NCI-H345 (cell line): ENCODE measurements around the gene PPFIA1.
A peak's percentile ranks its signal among the peaks of the same experiment; 100 is the strongest.
"Not testable (repeated sequence)": the region's sequence is repeated elsewhere in the genome, so short reads cannot be mapped to it uniquely, and the experiment has no call there.

ENCODE experiments used
- DNase-seq: peaks from one replicate; lab custom pipeline; 2025; lab: John Stamatoyannopoulos, UW

Gene PPFIA1

GRCh38 chr11:70397336-70397982, 127.0 kb downstream of the PPFIA1 start:
- peak; percentile 25 for DNase-seq

- DNase-seq: peak; percentile 92
These were observed 127.7 kb downstream of the PPFIA1 start, which contains the start of gene CTTN for GRCh38 chr11:70397983-70398833. Gene CTTN, plus strand, starts transcription at chr11:70398529. Its CDS starts 8,769 bp downstream, at chr11:70407298.

- no peak for DNase-seq
These were observed 128.6 kb downstream of the PPFIA1 start for GRCh38 chr11:70398834-70399680.

- DNase-seq: no peak
These were observed 129.2 kb downstream of the PPFIA1 start for GRCh38 chr11:70399681-70400112.

GRCh38 chr11:70400643-70401042, 130.2 kb downstream of the PPFIA1 start:
- no peak for DNase-seq

GRCh38 chr11:70402016-70402415, 131.5 kb downstream of the PPFIA1 start:
- DNase-seq: no peak

- DNase-seq: no peak
These were observed 132.2 kb downstream of the PPFIA1 start for GRCh38 chr11:70402685-70403084.

- no peak for DNase-seq
These were observed 133.8 kb downstream of the PPFIA1 start for GRCh38 chr11:70404244-70404643.

GRCh38 chr11:70405679-70406395, 135.3 kb downstream of the PPFIA1 start:
- DNase-seq: no peak

- DNase-seq: no peak
These were observed 136.6 kb downstream of the PPFIA1 start for GRCh38 chr11:70407121-70407520.

- no peak for DNase-seq
These were observed 137.3 kb downstream of the PPFIA1 start for GRCh38 chr11:70407814-70408213.

GRCh38 chr11:70408326-70408725, 137.8 kb downstream of the PPFIA1 start:
- not testable (repeated sequence) for DNase-seq

- DNase-seq: no peak
These were observed 138.9 kb downstream of the PPFIA1 start for GRCh38 chr11:70409437-70409836.

GRCh38 chr11:70409871-70410270, 139.4 kb downstream of the PPFIA1 start:
- no peak for DNase-seq

GRCh38 chr11:70410276-70411205, 140.1 kb downstream of the PPFIA1 start:
- DNase-seq: no peak

GRCh38 chr11:70411713-70412452, 141.4 kb downstream of the PPFIA1 start:
- no peak for DNase-seq

GRCh38 chr11:70413151-70413550, 142.7 kb downstream of the PPFIA1 start:
- no peak for DNase-seq

GRCh38 chr11:70414341-70415100, 144.0 kb downstream of the PPFIA1 start:
- no peak for DNase-seq

GRCh38 chr11:70415191-70415590, 144.7 kb downstream of the PPFIA1 start:
- DNase-seq: no peak
